Activated CD4-positive, CD25-positive, alpha-beta regulatory T cell treated with anti-CD3 and anti-CD28 coated beads, Interleukin-2, amount 50 U/mL, for 16 hours (primary cell): ENCODE data around the gene OTUD1.
"Not testable (repeated sequence)": the region's sequence is repeated elsewhere in the genome, so short reads cannot be mapped to it uniquely, and the experiment has no call there.

Experiments
- DNase-seq: peaks from one replicate; pipeline ENCODE4 v3.0.0-alpha.2; 2020; ENCODE audit warnings: low read depth, low spot score

OTUD1 gene

GRCh38 chr10:23438547-23439451 is at the start of gene OTUD1:
Gene OTUD1, plus strand, starts transcription at chr10:23439075. Its CDS starts 383 bp downstream, at chr10:23439458.
- peak; percentile 86 for DNase-seq

- not testable (repeated sequence) for DNase-seq
Measured at GRCh38 chr10:23390408-23390807, 48.5 kb upstream of the OTUD1 start.

GRCh38 chr10:23390809-23391208 is 48.1 kb upstream of the OTUD1 start:
- DNase-seq = no peak

GRCh38 chr10:23391821-23392220 is 47.1 kb upstream of the OTUD1 start:
- no peak for DNase-seq

GRCh38 chr10:23395017-23395416 is 43.9 kb upstream of the OTUD1 start:
- no peak for DNase-seq

GRCh38 chr10:23396695-23397094 is 42.2 kb upstream of the OTUD1 start:
- DNase-seq = no peak

- no peak for DNase-seq
Measured at GRCh38 chr10:23399701-23400144, 39.2 kb upstream of the OTUD1 start.

- no peak for DNase-seq
Measured at GRCh38 chr10:23402856-23403255, 36.0 kb upstream of the OTUD1 start.

GRCh38 chr10:23403278-23403677 is 35.6 kb upstream of the OTUD1 start:
- no peak for DNase-seq

GRCh38 chr10:23403719-23404118 is 35.2 kb upstream of the OTUD1 start:
- DNase-seq = no peak

GRCh38 chr10:23404461-23404980 is 34.4 kb upstream of the OTUD1 start:
- no peak for DNase-seq

GRCh38 chr10:23405540-23405939 is 33.3 kb upstream of the OTUD1 start:
- no peak for DNase-seq

- DNase-seq = no peak
Measured at GRCh38 chr10:23406409-23406808, 32.5 kb upstream of the OTUD1 start.

- DNase-seq = no peak
Measured at GRCh38 chr10:23408330-23408976, 30.4 kb upstream of the OTUD1 start.

- no peak for DNase-seq
Measured at GRCh38 chr10:23412223-23412622, 26.7 kb upstream of the OTUD1 start.

- no peak for DNase-seq
Measured at GRCh38 chr10:23413629-23414089, 25.2 kb upstream of the OTUD1 start.

- DNase-seq = no peak
Measured at GRCh38 chr10:23414658-23415057, 24.2 kb upstream of the OTUD1 start.

GRCh38 chr10:23417254-23417653 is 21.6 kb upstream of the OTUD1 start:
- DNase-seq = no peak

GRCh38 chr10:23418051-23418681 is 20.7 kb upstream of the OTUD1 start:
- DNase-seq = no peak

GRCh38 chr10:23419201-23419600 is 19.7 kb upstream of the OTUD1 start:
- DNase-seq = no peak

- no peak for DNase-seq
Measured at GRCh38 chr10:23419655-23420329, 19.1 kb upstream of the OTUD1 start.
